ENCODE results near the gene MATCAP1. TPM values are rescaled to one million over a fixed set of nuclear protein-coding genes. Genes with fewer than 3 reads are reported as not detected.
A peak's percentile ranks its signal among the peaks of the same experiment; 100 is the strongest.

The MATCAP1 gene
- total and polyA plus RNA-seq, 2 donors (not counting 1 experiment from before 2014, with no cell fraction given): 6.2 to 8.9 TPM

- Histone ChIP-seq H3K79me2 (ENCODE audit: control insufficient read depth, insufficient read depth, low read length) (no peaks in the 10 kb centered on the region), H3K9me3 (ENCODE audit: control extremely low read depth in 1 of 3, control insufficient read depth in 2 of 3, insufficient read depth in 1 of 3, low read length in 2 of 3) (peaks cover 0 to 29% (median 0%) of the 10 kb centered on the region in 3 donors), H3K4me2 (replicated peaks; ENCODE audit: low read depth, low read length, poor library complexity, severe bottlenecking) (peak overlapping the region; percentile 75), H3K27me3 (replicated peaks in 1 of 4; ENCODE audit: control extremely low read depth in 1 of 4, control insufficient read depth in 3 of 4, insufficient read depth in 4 of 4, low read length in 3 of 4) (peaks cover 0 to 90% (median 64%) of the 10 kb centered on the region in 4 experiments), H3K4me1 (ENCODE audit: control insufficient read depth in 2 of 2, insufficient read depth in 2 of 2, low read length in 2 of 2) (peaks cover 38 to 45% of the 10 kb centered on the region in 2 donors), H2AFZ (ENCODE audit: insufficient read depth, low read depth, low read length, poor library complexity, severe bottlenecking) (no peak overlapping the region), H3K36me3 (replicated peaks in 1 of 2; ENCODE audit: control extremely low read depth in 1 of 2, control insufficient read depth in 1 of 2, extremely low read depth in 1 of 2, insufficient read depth in 2 of 2, low read length in 1 of 2) (no peaks in the 10 kb centered on the region), H3K4me3 (ENCODE audit: control extremely low read depth in 1 of 5, extremely low read depth in 1 of 5, insufficient read depth in 1 of 5, low read depth in 2 of 5, low read length in 4 of 5) (peak overlapping the region in 2 of 5 experiments; percentile 5 to 14), H4K20me1 (ENCODE audit: control insufficient read depth, insufficient read depth, low read length, poor library complexity, severe bottlenecking) (no peaks in the 10 kb centered on the region), H3K27ac (ENCODE audit: low read length in 2 of 2) (no peak overlapping the region), H3K9ac (ENCODE audit: low read length) (no peak overlapping the region)
- no peak for DNase-seq
- H3K27me3 Mint-ChIP-seq: peaks cover 73% of the 10 kb centered on the region
- POLR2A ChIA-PET: interaction anchor here (0.5 to 0.6 kb wide), 2 partner anchors 11 to 143 kb away, joined by 3 to 7 read pairs; no protein-coding TSS in a partner anchor
- intact Hi-C loops (cut with micrococcal nuclease): no loop called here
- ATAC-seq (ENCODE audit: low read depth): no peak
- peak overlapping the region; percentile 29 for H3K27ac Mint-ChIP-seq
- peaks cover 35% of the 10 kb centered on the region for H3K4me1 Mint-ChIP-seq
- no peaks in the 10 kb centered on the region for H3K9me3 Mint-ChIP-seq (ENCODE audit: insufficient read depth)
- CTCF ChIA-PET: interaction anchor here (0.7 to 3.2 kb wide), 4 partner anchors 11 to 16 kb away, joined by 3 to 11 read pairs (median 7); no protein-coding TSS in a partner anchor
- TF ChIP-seq CTCF (IDR thresholded peaks at IDR 0.05) (no peak), EZH2 (IDR thresholded peaks at IDR 0.05; ENCODE audit: borderline replicate concordance, insufficient read depth, low read depth, low read length, poor library complexity, severe bottlenecking) (no peak)
- peak overlapping the region; percentile 18 for H3K4me3 Mint-ChIP-seq
- WGBS (ENCODE audit: insufficient coverage): 74% methylated on average over 12 of the region's 14 CpGs
Observed at GRCh38 chr16:67170949-67171649, 12.7 kb downstream of the MATCAP1 start.

All from B cell (primary cell).